ENCODE data around the gene OSTM1.
"Not testable (repeated sequence)": the region's sequence is repeated elsewhere in the genome, so short reads cannot be mapped to it uniquely, and the experiment has no call there.

OSTM1 gene

GRCh38 chr6:108016283-108016682 lies 58.3 kb downstream of the OSTM1 start:
- not testable (repeated sequence) for DNase-seq

- DNase-seq: no peak
Observed at GRCh38 chr6:108013787-108014439, 60.6 kb downstream of the OSTM1 start.

- no peak for DNase-seq
Observed at GRCh38 chr6:108009894-108010293, 64.6 kb downstream of the OSTM1 start.

GRCh38 chr6:108009258-108009657 lies 65.3 kb downstream of the OSTM1 start:
- not testable (repeated sequence) for DNase-seq

- DNase-seq: no peak
Observed at GRCh38 chr6:108008363-108008762, 66.2 kb downstream of the OSTM1 start.

GRCh38 chr6:108005961-108006360 lies 68.6 kb downstream of the OSTM1 start:
- no peak for DNase-seq

- no peak for DNase-seq
Observed at GRCh38 chr6:108004861-108005260, 69.7 kb downstream of the OSTM1 start.

GRCh38 chr6:108002365-108003221 lies 71.9 kb downstream of the OSTM1 start:
- peak; percentile 68 to 80 (median 75) for DNase-seq

- DNase-seq: no peak
Observed at GRCh38 chr6:108001696-108002231, 72.8 kb downstream of the OSTM1 start.

- DNase-seq: not testable (repeated sequence)
Observed at GRCh38 chr6:108000259-108000658, 74.3 kb downstream of the OSTM1 start.

- no peak for DNase-seq
Observed at GRCh38 chr6:107999341-107999740, 75.2 kb downstream of the OSTM1 start.

- no peak for DNase-seq
Observed at GRCh38 chr6:107991772-107992550, 82.6 kb downstream of the OSTM1 start.
